ENCODE data around the gene PRDM15. TPM values are rescaled to one million over a fixed set of nuclear protein-coding genes. Genes with fewer than 3 reads are reported as not detected.

PRDM15 gene
- total and polyA plus RNA-seq, 2 experiments from 2014 or later = 2.3 to 6.4 TPM

GRCh38 chr21:41839387-41840000, 39.6 kb downstream of the PRDM15 start:
- H3K36me3 ChIP-seq = no peaks in the 10 kb centered on the region
- DNase-seq (ENCODE audit: low read depth in 1 of 2, low spot score in 1 of 2) = no peak

GRCh38 chr21:41837756-41838297, 41.3 kb downstream of the PRDM15 start:
- Histone ChIP-seq H3K4me1 (ENCODE audit: low read depth) (no peaks in the 10 kb centered on the region), H3K27ac (no peak overlapping the region), H3K9me3 (ENCODE audit: low read depth) (no peaks in the 10 kb centered on the region), H3K4me3 (no peak overlapping the region), H3K36me3 (no peaks in the 10 kb centered on the region), H3K27me3 (no peaks in the 10 kb centered on the region)
- no peak for TF ChIP-seq CTCF (IDR thresholded peaks at IDR 0.05; ENCODE audit: low read depth, low read length)
- no peak for DNase-seq (ENCODE audit: low read depth in 1 of 2, low spot score in 1 of 2)

More at GRCh38 chr21:41839387-41840000, 39.6 kb downstream of the PRDM15 start:
- Histone ChIP-seq H3K4me3 (no peak overlapping the region), H3K27me3 (no peaks in the 10 kb centered on the region), H3K9me3 (ENCODE audit: low read depth) (no peaks in the 10 kb centered on the region), H3K27ac (no peak overlapping the region), H3K4me1 (ENCODE audit: low read depth) (no peaks in the 10 kb centered on the region)
- no peak for TF ChIP-seq CTCF (IDR thresholded peaks at IDR 0.05; ENCODE audit: low read depth, low read length)

GRCh38 chr21:41836166-41837015, 42.8 kb downstream of the PRDM15 start:
- no peaks in the 10 kb centered on the region for H3K36me3 ChIP-seq
- no peaks in the 10 kb centered on the region for H3K9me3 ChIP-seq (ENCODE audit: low read depth)
- TF ChIP-seq CTCF (IDR thresholded peaks at IDR 0.05; ENCODE audit: low read depth, low read length) = no peak
- no peak for DNase-seq (ENCODE audit: low read depth in 1 of 2, low spot score in 1 of 2)
- H3K27ac ChIP-seq = no peak overlapping the region
- no peak overlapping the region for H3K4me3 ChIP-seq
- H3K27me3 ChIP-seq = no peaks in the 10 kb centered on the region
- no peaks in the 10 kb centered on the region for H3K4me1 ChIP-seq (ENCODE audit: low read depth)

- no peak for TF ChIP-seq CTCF (IDR thresholded peaks at IDR 0.05; ENCODE audit: low read depth, low read length)
- no peaks in the 10 kb centered on the region for H3K36me3 ChIP-seq
- H3K27me3 ChIP-seq = no peaks in the 10 kb centered on the region
- no peak for DNase-seq (ENCODE audit: low read depth in 1 of 2, low spot score in 1 of 2)
- H3K9me3 ChIP-seq (ENCODE audit: low read depth) = no peaks in the 10 kb centered on the region
- H3K4me1 ChIP-seq (ENCODE audit: low read depth) = no peaks in the 10 kb centered on the region
- no peak overlapping the region for H3K27ac ChIP-seq
- H3K4me3 ChIP-seq = no peak overlapping the region
These were observed 43.4 kb downstream of the PRDM15 start for GRCh38 chr21:41835711-41836154.

- no peak for DNase-seq (ENCODE audit: low read depth in 1 of 2, low spot score in 1 of 2)
- no peaks in the 10 kb centered on the region for H3K9me3 ChIP-seq (ENCODE audit: low read depth)
- no peaks in the 10 kb centered on the region for H3K27me3 ChIP-seq
- no peaks in the 10 kb centered on the region for H3K36me3 ChIP-seq
- H3K4me3 ChIP-seq = no peak overlapping the region
- no peak for TF ChIP-seq CTCF (IDR thresholded peaks at IDR 0.05; ENCODE audit: low read depth, low read length)
- no peaks in the 10 kb centered on the region for H3K4me1 ChIP-seq (ENCODE audit: low read depth)
- H3K27ac ChIP-seq = no peak overlapping the region
These were observed 44.0 kb downstream of the PRDM15 start for GRCh38 chr21:41834926-41835663.

All from cardiac muscle cell (in vitro differentiated cells and primary cell).